ENCODE results near the gene CHST11. TPM values are rescaled to one million over a fixed set of nuclear protein-coding genes. Genes with fewer than 3 reads are reported as not detected.

The CHST11 gene
- total and polyA plus RNA-seq, 4 donors: 0.57 to 11.1 (median 3.7) TPM

GRCh38 chr12:104622928-104623327, 166.2 kb downstream of the CHST11 start:
- Histone ChIP-seq H3K9me3 (ENCODE audit: control insufficient read depth in 4 of 4, low read length in 3 of 4) (peaks cover 0 to 1% (median 0%) of the 10 kb centered on the region in 4 donors), H3K4me1 (ENCODE audit: control insufficient read depth in 4 of 4, insufficient read depth in 4 of 4, low read length in 3 of 4) (no peaks in the 10 kb centered on the region), H3K9ac (ENCODE audit: low read depth in 1 of 2, low read length in 2 of 2) (no peak overlapping the region), H3K27me3 (ENCODE audit: control insufficient read depth in 4 of 4, insufficient read depth in 4 of 4, low read length in 3 of 4) (no peaks in the 10 kb centered on the region), H3K27ac (ENCODE audit: low read depth in 1 of 2, low read length in 2 of 2) (no peak overlapping the region), H3K36me3 (ENCODE audit: control insufficient read depth in 4 of 4, insufficient read depth in 3 of 4, low read depth in 1 of 4, low read length in 3 of 4) (no peaks in the 10 kb centered on the region), H3K4me3 (ENCODE audit: low read depth in 1 of 3, low read length in 3 of 3) (no peak overlapping the region)
- TF ChIP-seq NR2F2 (IDR thresholded peaks at IDR 0.05) (no peak), FOXA2 (IDR thresholded peaks at IDR 0.05) (no peak), RXRA (IDR thresholded peaks at IDR 0.05) (no peak), CTCF (IDR thresholded peaks at IDR 0.05; ENCODE audit: low read depth, low read length, missing input control) (no peak), REST (IDR thresholded peaks at IDR 0.05) (no peak), YY1 (IDR thresholded peaks at IDR 0.05) (no peak), FOXA1 (IDR thresholded peaks at IDR 0.05) (no peak), RAD21 (IDR thresholded peaks at IDR 0.05) (no peak), TAF1 (conservative IDR thresholded peaks at IDR 0.05) (no peak), JUND (IDR thresholded peaks at IDR 0.05) (no peak)
- WGBS: 30% methylated on average over 3 of the region's 3 CpGs
- DNase-seq (ENCODE audit: low spot score): no peak

- WGBS: 68% methylated on average over 7 of the region's 7 CpGs
- no peaks in the 10 kb centered on the region for H3K4me1 ChIP-seq (ENCODE audit: control insufficient read depth in 4 of 4, insufficient read depth in 4 of 4, low read length in 3 of 4)
- no peaks in the 10 kb centered on the region for H3K27me3 ChIP-seq (ENCODE audit: control insufficient read depth in 4 of 4, insufficient read depth in 4 of 4, low read length in 3 of 4)
- TF ChIP-seq FOXA1 (IDR thresholded peaks at IDR 0.05) (no peak), EGR1 (IDR thresholded peaks at IDR 0.05; ENCODE audit: low read depth in 2 of 2) (no peak)
- DNase-seq (ENCODE audit: low spot score): no peak
- no peak overlapping the region for H3K27ac ChIP-seq (ENCODE audit: low read depth in 1 of 2, low read length in 2 of 2)
- H3K4me3 ChIP-seq (ENCODE audit: low read depth in 1 of 3, low read length in 3 of 3): no peak overlapping the region
- peaks cover 0 to 1% (median 0%) of the 10 kb centered on the region in 4 donors for H3K9me3 ChIP-seq (ENCODE audit: control insufficient read depth in 4 of 4, low read length in 3 of 4)
- H3K9ac ChIP-seq (ENCODE audit: low read depth in 1 of 2, low read length in 2 of 2): no peak overlapping the region
- H3K36me3 ChIP-seq (ENCODE audit: control insufficient read depth in 4 of 4, insufficient read depth in 3 of 4, low read depth in 1 of 4, low read length in 3 of 4): no peaks in the 10 kb centered on the region
Observed at GRCh38 chr12:104623883-104624282, 167.1 kb downstream of the CHST11 start.

- H3K9me3 ChIP-seq (ENCODE audit: control insufficient read depth in 4 of 4, low read length in 3 of 4): peaks cover 0 to 1% (median 0%) of the 10 kb centered on the region in 4 donors
- 90% methylated on average over 6 of the region's 6 CpGs for WGBS
- TF ChIP-seq RXRA (IDR thresholded peaks at IDR 0.05): no peak
- TF ChIP-seq CTCF (IDR thresholded peaks at IDR 0.05; ENCODE audit: low read depth, low read length, missing input control): no peak
- TF ChIP-seq RAD21 (IDR thresholded peaks at IDR 0.05): no peak
- no peak for TF ChIP-seq YY1 (IDR thresholded peaks at IDR 0.05)
- no peak for TF ChIP-seq ZBTB33 (IDR thresholded peaks at IDR 0.05)
- no peak for TF ChIP-seq HNF4A (conservative IDR thresholded peaks at IDR 0.05)
- TF ChIP-seq SP1 (IDR thresholded peaks at IDR 0.05): no peak
- no peak for TF ChIP-seq MAX (IDR thresholded peaks at IDR 0.05)
- no peak for TF ChIP-seq FOXA1 (IDR thresholded peaks at IDR 0.05)
- TF ChIP-seq FOXA2 (IDR thresholded peaks at IDR 0.05): no peak
- TF ChIP-seq EGR1 (IDR thresholded peaks at IDR 0.05; ENCODE audit: low read depth in 2 of 2): no peak
- no peak for TF ChIP-seq NR2F2 (IDR thresholded peaks at IDR 0.05)
- DNase-seq (ENCODE audit: low spot score): no peak
- no peak overlapping the region for H3K9ac ChIP-seq (ENCODE audit: low read depth in 1 of 2, low read length in 2 of 2)
- no peaks in the 10 kb centered on the region for H3K36me3 ChIP-seq (ENCODE audit: control insufficient read depth in 4 of 4, insufficient read depth in 3 of 4, low read depth in 1 of 4, low read length in 3 of 4)
- no peaks in the 10 kb centered on the region for H3K27me3 ChIP-seq (ENCODE audit: control insufficient read depth in 4 of 4, insufficient read depth in 4 of 4, low read length in 3 of 4)
- no peaks in the 10 kb centered on the region for H3K4me1 ChIP-seq (ENCODE audit: control insufficient read depth in 4 of 4, insufficient read depth in 4 of 4, low read length in 3 of 4)
- H3K27ac ChIP-seq (ENCODE audit: low read depth in 1 of 2, low read length in 2 of 2): no peak overlapping the region
- no peak overlapping the region for H3K4me3 ChIP-seq (ENCODE audit: low read depth in 1 of 3, low read length in 3 of 3)
Observed at GRCh38 chr12:104624529-104624928, 167.8 kb downstream of the CHST11 start.

All from liver (tissue), 9 donors.